Pericardium fibroblast (primary cell): ENCODE results near the gene FBXW11. TPM values are rescaled to one million over a fixed set of nuclear protein-coding genes. Genes with fewer than 3 reads are reported as not detected.

Experiments
- total RNA-seq: library from RNA; depleted of rRNA; stranded (reverse); fragments of >200 nt; gene quantifications from 2 replicates; pipeline ENCODE4 v1.2.3, GENCODE V29; 2015

The FBXW11 gene
- total RNA-seq, result 30.6 and 56.7 TPM in 2 replicates

GRCh38 chr5:172006321-172007174 lies at the start of gene FBXW11:
Gene FBXW11, minus strand, starts transcription at chr5:172006638. Its CDS starts 136 bp downstream, at chr5:172006502.

Other genes with a start within 250 kb of the FBXW11 start
- not detected in 2 replicates for gene SMIM23, start 220.8 kb downstream of the FBXW11 start, total RNA-seq
- gene STK10, start 181.6 kb upstream of the FBXW11 start, total RNA-seq, result 14.9 and 42.5 TPM in 2 replicates
- not detected in 2 replicates for gene EFCAB9, start 187.5 kb upstream of the FBXW11 start, total RNA-seq